ENCODE data around the gene NCKAP5.
"Not testable (repeated sequence)": the region's sequence is repeated elsewhere in the genome, so short reads cannot be mapped to it uniquely, and the experiment has no call there.

The NCKAP5 gene

DNA sequence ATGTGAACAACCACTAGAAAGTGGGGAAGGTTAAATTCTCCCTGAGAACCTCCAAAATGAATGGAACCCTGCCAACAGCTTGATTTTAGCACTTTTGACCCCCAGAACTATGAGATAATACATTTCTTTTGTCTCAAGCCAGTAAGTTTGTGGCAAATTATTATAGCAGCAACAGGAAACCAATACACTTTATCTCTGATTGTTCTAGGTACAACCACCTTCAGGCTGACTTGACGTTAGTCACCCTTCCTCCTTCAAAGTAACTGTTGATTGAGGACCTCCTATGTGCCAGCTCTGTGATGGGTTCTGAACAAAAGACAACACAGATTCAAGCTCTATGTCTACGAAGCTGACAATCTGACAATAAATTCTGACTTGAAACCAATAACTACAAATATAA, 318.9 kb downstream of the NCKAP5 start:
- no peak for DNase-seq

DNA sequence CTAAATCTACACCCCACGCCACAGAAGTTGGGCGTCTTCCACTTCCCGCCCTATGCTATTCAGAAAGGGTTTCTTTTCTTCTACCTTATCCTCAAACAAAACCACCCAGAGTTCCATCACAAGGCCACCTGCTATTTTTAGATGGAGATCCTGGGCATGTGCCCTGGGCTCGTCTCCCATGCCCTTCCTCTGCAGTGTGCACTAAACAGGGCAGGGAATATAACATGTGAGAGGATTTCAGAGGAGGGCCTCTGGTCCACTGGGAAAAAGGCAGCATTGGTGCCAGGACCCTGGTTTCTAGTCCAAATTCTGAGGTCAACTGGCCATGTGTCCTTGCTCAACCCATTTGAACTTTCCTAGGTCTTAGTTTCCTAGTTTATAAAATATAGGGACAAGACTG, 320.0 kb downstream of the NCKAP5 start:
- no peak for DNase-seq

- no peak for DNase-seq
These were observed 320.6 kb downstream of the NCKAP5 start for GRCh38 chr2:133247631-133248030.

GRCh38 chr2:133241224-133241571, 327.1 kb downstream of the NCKAP5 start:
- no peak for DNase-seq

DNA sequence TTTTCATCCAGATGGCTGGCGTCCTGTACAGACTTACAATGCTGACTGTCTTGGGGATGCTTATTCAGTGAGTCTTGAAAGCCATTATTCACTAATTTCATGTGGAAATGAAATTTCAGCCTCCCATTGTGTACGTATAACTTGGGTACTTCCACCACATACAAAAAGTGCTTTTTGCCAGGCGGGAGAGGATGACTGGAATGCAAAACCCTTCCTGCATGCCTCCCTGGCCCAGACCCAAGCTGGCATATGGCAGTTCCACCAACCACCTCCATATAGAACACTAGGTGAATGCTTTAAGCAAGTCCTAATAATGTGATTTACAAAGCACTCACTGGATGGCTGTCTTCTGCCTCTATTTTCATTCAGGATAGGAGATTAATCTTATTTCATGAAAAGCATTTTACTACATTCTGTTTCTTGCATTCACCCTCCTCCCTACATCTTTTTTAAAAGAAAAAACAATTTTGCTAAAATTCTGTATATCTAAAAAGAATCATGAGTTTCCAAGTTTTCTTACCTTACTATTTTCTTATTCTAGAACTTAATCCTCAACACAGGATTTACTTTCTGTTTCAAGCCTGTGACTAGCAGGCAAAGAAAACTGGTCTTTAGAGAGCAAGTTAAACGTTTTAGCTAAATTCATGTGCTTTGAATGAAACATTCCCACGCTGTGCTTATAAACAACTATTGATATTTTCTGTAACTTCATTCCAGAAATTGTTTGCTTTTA, 327.6 kb downstream of the NCKAP5 start:
- DNase-seq, result no peak

- DNase-seq, result no peak
These were observed 332.3 kb downstream of the NCKAP5 start for GRCh38 chr2:133235968-133236367.

DNA sequence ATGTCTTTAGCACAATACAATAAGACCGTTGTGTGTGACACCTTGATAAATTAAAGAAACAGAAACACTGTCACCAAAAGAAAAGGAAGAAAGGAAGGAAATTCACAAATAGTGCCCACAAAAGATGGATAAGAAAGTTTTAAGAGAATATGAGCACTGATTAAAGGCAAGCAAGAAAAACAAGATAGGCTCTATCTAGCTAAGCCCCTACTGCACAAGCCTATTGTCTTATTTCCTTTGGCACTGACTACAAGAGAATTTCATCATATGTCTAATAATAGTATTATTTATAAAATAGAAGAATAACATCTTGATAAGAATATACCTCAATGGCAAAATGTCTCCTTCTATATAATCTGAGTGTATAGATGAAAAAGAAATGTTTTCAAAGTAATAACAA, 335.7 kb downstream of the NCKAP5 start:
- no peak for DNase-seq

DNA sequence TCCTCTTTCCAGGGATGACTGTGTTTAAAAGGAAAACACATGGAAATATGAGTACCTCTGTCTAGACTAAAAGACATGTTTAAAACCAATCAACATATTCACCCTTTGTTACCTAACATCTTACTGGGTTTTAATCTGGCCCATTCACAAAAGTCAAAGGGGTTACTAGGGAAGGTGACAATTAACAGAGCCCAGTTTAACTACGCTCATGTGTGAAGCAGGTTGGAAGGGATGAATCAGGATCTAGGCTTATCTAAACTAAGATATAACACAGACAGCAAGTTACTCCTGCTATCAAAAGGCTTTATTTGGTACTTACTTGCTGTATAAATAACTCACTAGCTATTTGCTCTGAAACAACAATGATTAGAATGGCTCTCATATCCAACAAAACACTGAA, 337.0 kb downstream of the NCKAP5 start:
- DNase-seq, result no peak

GRCh38 chr2:133229974-133230373, 338.3 kb downstream of the NCKAP5 start:
- no peak for DNase-seq

- no peak for DNase-seq
These were observed 345.0 kb downstream of the NCKAP5 start for GRCh38 chr2:133223226-133223625.

DNA sequence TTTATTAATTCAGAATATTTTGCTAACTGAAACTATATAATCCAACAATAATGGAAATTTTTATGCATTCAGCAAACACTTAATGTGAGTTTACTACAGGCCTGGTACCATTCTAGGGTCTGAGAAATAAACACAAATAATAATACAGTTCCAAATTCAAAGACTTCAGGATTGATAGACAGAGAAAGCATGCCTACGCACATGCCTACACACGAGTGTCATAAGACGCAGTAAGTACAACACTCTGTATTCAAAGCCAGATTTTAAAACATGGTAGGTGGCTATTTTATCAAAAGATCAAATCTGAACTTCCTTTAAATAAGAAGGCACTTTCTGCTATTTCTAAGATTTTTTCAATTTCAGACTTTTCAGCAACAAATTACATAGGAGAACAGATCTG, 346.9 kb downstream of the NCKAP5 start:
- no peak for DNase-seq

GRCh38 chr2:133218204-133218603, 350.1 kb downstream of the NCKAP5 start:
- no peak for DNase-seq

DNA sequence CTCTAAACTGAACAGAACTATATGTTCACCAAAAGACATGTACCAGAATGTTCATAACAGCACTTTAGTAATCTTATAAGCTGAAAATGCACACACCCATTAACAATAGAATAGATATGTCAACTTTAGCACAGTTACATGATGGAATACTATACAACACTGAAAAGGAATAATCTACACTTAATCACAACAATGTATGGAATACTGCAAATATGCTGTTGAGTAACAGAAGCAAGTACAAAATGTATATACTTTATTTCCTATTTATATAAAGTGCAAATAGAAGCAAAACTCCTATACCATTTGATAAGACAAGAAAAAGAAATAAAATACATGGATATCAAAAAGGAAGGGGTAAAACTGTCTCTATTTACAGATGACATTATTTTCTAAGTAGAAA, 352.8 kb downstream of the NCKAP5 start:
- no peak for DNase-seq

DNA sequence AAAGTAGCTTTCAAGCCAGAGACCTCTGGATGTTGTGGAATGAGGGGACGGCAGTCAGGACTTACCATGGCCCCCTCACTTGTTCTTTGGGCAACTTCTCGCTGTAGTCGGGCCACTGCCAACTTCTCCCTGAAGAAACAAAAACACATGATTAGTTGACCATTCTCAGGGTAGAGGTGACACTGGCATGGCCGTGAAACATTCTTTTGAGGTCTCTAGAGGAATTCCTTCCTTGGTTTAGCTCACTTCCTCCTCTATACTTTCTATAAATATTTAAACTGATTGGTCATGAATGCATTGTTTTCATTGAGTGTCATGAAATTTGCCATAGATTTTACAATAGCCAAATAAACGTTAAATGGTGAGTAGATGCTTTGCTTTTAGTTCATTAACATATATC, 354.6 kb downstream of the NCKAP5 start:
- DNase-seq, result no peak

GRCh38 chr2:133209325-133209724, 358.9 kb downstream of the NCKAP5 start:
- DNase-seq, result no peak

DNA sequence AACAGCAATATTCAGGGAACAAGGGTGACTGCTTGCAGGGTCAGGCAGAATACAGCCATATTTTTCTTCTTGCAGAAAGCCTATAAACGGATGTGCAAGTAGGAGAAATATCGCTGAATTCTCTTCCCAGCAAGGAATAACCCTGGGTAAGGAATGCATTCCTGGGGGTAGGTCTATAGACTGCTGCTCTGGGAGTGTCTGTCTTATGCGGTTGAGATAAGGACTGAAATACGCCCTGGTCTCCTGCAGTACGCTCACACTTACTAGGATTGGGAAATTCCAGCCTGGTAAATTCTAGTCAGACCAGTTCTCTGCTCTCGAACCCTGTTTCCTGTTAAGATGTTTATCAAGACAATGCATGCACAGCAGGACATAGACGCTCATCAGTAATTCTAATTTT, 361.6 kb downstream of the NCKAP5 start:
- DNase-seq, result not testable (repeated sequence)

- no peak for DNase-seq
These were observed 363.8 kb downstream of the NCKAP5 start for GRCh38 chr2:133204421-133204820.

DNA sequence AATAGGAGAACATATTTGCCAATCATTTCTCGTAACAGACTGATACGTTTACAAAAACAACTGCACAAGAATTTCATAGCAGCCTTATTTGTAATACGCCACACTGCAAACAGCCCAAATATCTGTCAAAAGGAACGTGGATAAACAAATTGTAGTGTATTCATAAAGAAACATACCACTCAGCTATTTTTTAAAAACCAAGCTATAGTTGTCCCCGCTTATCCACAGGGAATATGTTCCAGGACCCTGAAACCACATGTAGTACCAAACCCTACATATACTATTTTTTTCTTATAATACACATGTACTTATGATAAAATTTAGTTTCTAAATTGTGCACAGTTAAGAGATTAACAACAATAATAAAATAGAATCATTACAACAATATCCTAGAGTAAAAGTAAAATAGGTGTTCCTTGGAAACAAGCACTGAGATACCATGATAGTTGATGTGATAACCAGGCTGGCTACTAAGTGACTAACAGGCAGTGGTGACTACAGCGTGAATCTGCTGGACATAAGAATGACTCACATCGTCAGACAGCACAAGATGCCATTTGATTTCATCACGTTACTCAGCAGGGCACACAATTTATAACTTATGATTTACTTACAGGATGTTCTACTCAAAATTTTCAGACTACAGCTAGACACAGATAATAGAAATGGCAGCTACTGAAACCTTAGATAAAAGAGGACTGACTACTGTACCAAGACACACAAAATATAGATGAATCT, 367.4 kb downstream of the NCKAP5 start:
- no peak for DNase-seq

- DNase-seq, result no peak
These were observed 369.6 kb downstream of the NCKAP5 start for GRCh38 chr2:133198678-133199077.

DNA sequence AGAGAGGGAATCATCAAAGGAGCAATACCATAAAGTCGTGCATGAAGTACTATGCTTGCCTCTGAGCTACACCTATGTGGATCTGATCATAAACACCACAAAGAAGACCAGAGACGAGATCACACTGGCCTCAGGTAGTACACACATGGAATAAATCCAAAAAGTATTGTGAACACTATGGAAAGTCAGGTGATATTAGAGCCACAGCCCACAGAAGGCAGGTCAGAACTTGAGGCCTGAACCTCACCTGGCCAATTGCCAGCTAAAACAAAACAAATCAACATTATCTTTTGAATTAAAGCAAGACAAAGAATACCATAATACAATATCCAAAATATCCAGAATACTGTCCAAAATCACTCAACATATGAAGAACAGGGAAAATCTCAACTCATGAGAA, 371.1 kb downstream of the NCKAP5 start:
- no peak for DNase-seq

- DNase-seq, result no peak
These were observed 373.4 kb downstream of the NCKAP5 start for GRCh38 chr2:133194777-133195335.

- no peak for DNase-seq
These were observed 374.0 kb downstream of the NCKAP5 start for GRCh38 chr2:133194362-133194655.

DNA sequence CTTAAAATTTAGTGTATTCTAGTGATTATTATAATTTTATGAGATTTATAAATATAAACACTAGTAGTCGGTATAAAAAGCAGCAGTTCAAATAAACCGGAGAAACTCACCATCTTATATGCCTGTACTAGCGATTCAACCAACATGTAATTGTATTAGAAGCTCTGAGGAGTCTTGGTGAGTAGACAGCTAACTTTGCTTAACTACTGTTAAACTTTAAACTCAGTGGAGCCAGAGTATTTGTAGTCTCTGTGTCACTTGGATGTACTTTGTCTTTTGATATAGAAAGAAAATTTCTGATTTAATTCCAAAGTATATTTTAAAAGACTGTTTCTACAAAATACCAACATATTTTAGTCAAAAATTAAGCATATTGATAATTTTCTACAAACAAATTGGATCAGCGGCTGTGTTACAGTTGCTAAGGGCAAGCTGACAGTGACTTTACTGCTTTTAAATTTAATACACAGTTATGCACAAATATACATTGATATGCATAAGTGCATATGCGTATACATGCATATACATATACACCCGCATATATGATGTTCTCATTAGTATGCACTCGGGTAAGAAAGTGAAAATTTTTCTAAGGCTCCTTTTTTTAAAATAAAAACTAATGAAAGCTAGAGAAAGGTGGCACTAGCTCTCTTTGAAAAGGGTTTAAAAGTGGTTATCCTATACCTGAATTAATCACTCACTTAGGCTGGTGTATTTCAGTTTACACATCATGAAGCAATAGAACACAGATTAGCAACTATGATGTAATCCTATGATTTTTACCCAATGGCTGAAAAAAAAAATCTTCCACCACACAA, 374.5 kb downstream of the NCKAP5 start:
- no peak for DNase-seq

DNA sequence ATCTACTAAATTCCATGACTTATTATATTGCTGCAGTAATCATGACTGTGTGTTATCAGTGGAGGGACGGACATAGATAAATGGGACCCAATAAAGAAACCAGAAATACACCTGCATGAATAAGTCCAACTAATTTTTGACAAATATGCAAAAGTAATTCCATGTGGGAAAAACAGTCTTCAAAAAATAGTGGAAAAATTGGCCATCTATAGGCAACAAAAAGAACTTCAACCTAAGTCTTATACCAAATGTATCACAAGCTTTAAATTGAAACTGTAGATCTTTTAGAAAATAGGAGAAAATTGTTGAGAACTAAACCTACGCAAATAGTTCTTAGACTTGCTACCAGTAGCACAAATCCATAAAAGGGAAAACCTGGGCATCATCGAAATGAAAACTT, 376.2 kb downstream of the NCKAP5 start:
- DNase-seq, result no peak

Measured in NCI-H69 (cell line).